ENCODE data around the gene SPACA5B.
"Not testable (repeated sequence)": the region's sequence is repeated elsewhere in the genome, so short reads cannot be mapped to it uniquely, and the experiment has no call there.

Gene SPACA5B

GRCh38 chrX:48130326-48130725 is at the start of gene SPACA5B:
TSS of gene SPACA5B (plus strand) at chrX:48130626. CDS start at chrX:48130688, 62 bp downstream.
- not testable (repeated sequence) for DNase-seq

GRCh38 chrX:48083212-48083611 is 47.2 kb upstream of the SPACA5B start:
- DNase-seq, result peak; percentile 52

- no peak for DNase-seq
These were observed 46.7 kb upstream of the SPACA5B start for GRCh38 chrX:48083706-48084105.

GRCh38 chrX:48086082-48086481 is 44.3 kb upstream of the SPACA5B start:
- no peak for DNase-seq

- DNase-seq, result no peak
These were observed 40.3 kb upstream of the SPACA5B start for GRCh38 chrX:48090123-48090522.

GRCh38 chrX:48092558-48092957 is 37.9 kb upstream of the SPACA5B start:
- not testable (repeated sequence) for DNase-seq

GRCh38 chrX:48101443-48101842 is 29.0 kb upstream of the SPACA5B start:
- DNase-seq, result no peak

GRCh38 chrX:48102874-48103374 is 27.5 kb upstream of the SPACA5B start:
- no peak for DNase-seq

GRCh38 chrX:48107717-48108116 is 22.7 kb upstream of the SPACA5B start:
- no peak for DNase-seq

GRCh38 chrX:48125286-48125685 is 5.1 kb upstream of the SPACA5B start:
- not testable (repeated sequence) for DNase-seq

- DNase-seq, result not testable (repeated sequence)
These were observed 1.9 kb downstream of the SPACA5B start for GRCh38 chrX:48132308-48132844.

- DNase-seq, result not testable (repeated sequence)
These were observed 8.7 kb downstream of the SPACA5B start for GRCh38 chrX:48139076-48139475.

GRCh38 chrX:48141810-48142508 is 11.5 kb downstream of the SPACA5B start:
- not testable (repeated sequence) for DNase-seq

- DNase-seq, result peak; percentile 14
These were observed 12.3 kb downstream of the SPACA5B start for GRCh38 chrX:48142697-48143096.

GRCh38 chrX:48153769-48154168 is 23.3 kb downstream of the SPACA5B start:
- DNase-seq, result no peak

- DNase-seq, result no peak
These were observed 24.4 kb downstream of the SPACA5B start for GRCh38 chrX:48154796-48155195.

GRCh38 chrX:48156014-48156413 is 25.6 kb downstream of the SPACA5B start:
- no peak for DNase-seq

GRCh38 chrX:48165241-48165640 is 34.8 kb downstream of the SPACA5B start:
- no peak for DNase-seq

- not testable (repeated sequence) for DNase-seq
These were observed 35.9 kb downstream of the SPACA5B start for GRCh38 chrX:48166322-48166721.

GRCh38 chrX:48179691-48180090 is 49.3 kb downstream of the SPACA5B start:
- DNase-seq, result no peak

- DNase-seq, result no peak
These were observed 50.4 kb downstream of the SPACA5B start for GRCh38 chrX:48180811-48181210.

GRCh38 chrX:48181882-48182281 is 51.5 kb downstream of the SPACA5B start:
- not testable (repeated sequence) for DNase-seq
